Skeletal muscle cell (primary cell): Measurements from ENCODE around the gene NAA40.

ENCODE experiments used
- DNase-seq: peaks from one replicate; pipeline ENCODE4 v3.0.0-alpha.2; 2010; ENCODE audit warnings: low read depth
- H3K4me3 ChIP-seq: 2 replicates; pipeline ENCODE4 v1.5.1; 2011; ENCODE audit warnings: low read depth, mild to moderate bottlenecking, control low read depth, low read length, moderate library complexity

NAA40 gene

GRCh38 chr11:64003807-64004589 is 65.2 kb downstream of the NAA40 start:
- DNase-seq, result no peak
- no peak overlapping the region for H3K4me3 ChIP-seq

- DNase-seq, result no peak
- no peak overlapping the region for H3K4me3 ChIP-seq
Observed at GRCh38 chr11:64004590-64004984, 65.8 kb downstream of the NAA40 start.

- no peak overlapping the region for H3K4me3 ChIP-seq
- no peak for DNase-seq
Observed at GRCh38 chr11:64005691-64006090, 66.9 kb downstream of the NAA40 start.

- H3K4me3 ChIP-seq, result no peak overlapping the region
- no peak for DNase-seq
Observed at GRCh38 chr11:64006398-64006797, 67.6 kb downstream of the NAA40 start.
